D721Med (cell line): Measurements from ENCODE around the gene C5orf22.

Source experiments
- DNase-seq: peaks from one replicate; pipeline ENCODE4 v3.0.0; 2011; ENCODE audit warnings: low spot score; ENCODE audit not compliant: insufficient read length
- FAIRE-seq: peaks from 2 replicates; lab custom pipeline; 2011; peaks lifted over from hg19 to GRCh38; lab: Jason Lieb, UNC
- CTCF ChIP-seq: IDR thresholded peaks from 2 replicates; pipeline ENCODE4 v1.5.1; 2012; ENCODE audit warnings: mild to moderate bottlenecking, control low read depth; ENCODE audit not compliant: insufficient read depth; ENCODE audit errors: missing control alignments

The C5orf22 gene

GRCh38 chr5:31568302-31568835 lies 36.3 kb downstream of the C5orf22 start:
- no peak for TF ChIP-seq CTCF
- DNase-seq (no peak), FAIRE-seq (no peak)

GRCh38 chr5:31569068-31569467 lies 37.0 kb downstream of the C5orf22 start:
- FAIRE-seq (no peak), DNase-seq (no peak)
- TF ChIP-seq CTCF, result no peak

GRCh38 chr5:31573494-31574142 lies 41.5 kb downstream of the C5orf22 start:
- DNase-seq (no peak), FAIRE-seq (no peak)
- no peak for TF ChIP-seq CTCF

GRCh38 chr5:31574772-31575171 lies 42.7 kb downstream of the C5orf22 start:
- TF ChIP-seq CTCF, result no peak
- peak; percentile 29 for FAIRE-seq
- no peak for DNase-seq

GRCh38 chr5:31577438-31577837 lies 45.3 kb downstream of the C5orf22 start:
- TF ChIP-seq CTCF, result no peak
- FAIRE-seq (no peak), DNase-seq (no peak)

- no peak for TF ChIP-seq CTCF
- no peak for DNase-seq
- FAIRE-seq, result no peak
Observed at GRCh38 chr5:31579558-31579957, 47.5 kb downstream of the C5orf22 start.

- DNase-seq (no peak), FAIRE-seq (no peak)
- TF ChIP-seq CTCF, result peak; percentile 64
Observed at GRCh38 chr5:31581498-31582099, 49.5 kb downstream of the C5orf22 start.
